K562 (cell line): ENCODE measurements around the gene SOCS2. TPM values are rescaled to one million over a fixed set of nuclear protein-coding genes. Genes with fewer than 3 reads are reported as not detected.

ENCODE experiments used
- ATF3 ChIP-seq, 2 experiments: fragments of 450-650 bp in 1 of 2; sonication (generic) in 1 of 2; formaldehyde crosslinking in 1 of 2; IDR thresholded peaks in 1 of 2; conservative IDR thresholded peaks in 1 of 2; 2 replicates each; pipeline versions ENCODE4 v1.6.1 to v1.8.1; 2016 to 2023; ENCODE audit warnings: mild to moderate bottlenecking in 2 of 2, moderate library complexity in 2 of 2, inconsistent platforms in 1 of 2, missing genetic modification reagents in 1 of 2
- CBFB ChIP-seq: sonication (generic); formaldehyde crosslinking; IDR thresholded peaks from 2 replicates; pipeline ENCODE4 v1.4.0; 2020; ENCODE audit warnings: mild to moderate bottlenecking, missing genetic modification reagents
- KLF10 ChIP-seq: fragments of 250-450 bp; sonication (Bioruptor Pico); IDR thresholded peaks from 2 replicates; pipeline ENCODE4 v1.6.1; 2021; ENCODE audit warnings: matching md5 sums
- MGA ChIP-seq: fragments of 450-650 bp; IDR thresholded peaks from 2 replicates; pipeline ENCODE4 v1.6.1; 2016; ENCODE audit warnings: mild to moderate bottlenecking, moderate library complexity
- RREB1 ChIP-seq: fragments of 250-450 bp; sonication (Bioruptor Pico); IDR thresholded peaks from 2 replicates; pipeline ENCODE4 v1.4.0; 2020
- SIN3A ChIP-seq, 2 experiments: fragments of 150-350 bp in 1 of 2; IDR thresholded peaks; 2 replicates each; pipeline ENCODE4 v1.6.1; 2011 to 2016; ENCODE audit warnings: borderline replicate concordance in 2 of 2, low read depth in 2 of 2, low read length in 2 of 2, mild to moderate bottlenecking in 2 of 2, moderate library complexity in 2 of 2; ENCODE audit not compliant: control insufficient read depth in 1 of 2
- ZNF347 ChIP-seq: fragments of 450-650 bp; formaldehyde crosslinking; IDR thresholded peaks from 2 replicates; pipeline ENCODE4 v1.4.0; 2020; ENCODE audit warnings: low read depth, mild to moderate bottlenecking, moderate library complexity
- ZNF717 ChIP-seq: fragments of 250-450 bp; sonication (Bioruptor Pico); IDR thresholded peaks from 2 replicates; pipeline ENCODE4 v1.5.0; 2021
- ZNF76 ChIP-seq: fragments of 250-450 bp; sonication (Bioruptor Pico); IDR thresholded peaks from 2 replicates; pipeline ENCODE4 v1.4.0; 2020; ENCODE audit warnings: mild to moderate bottlenecking, moderate library complexity, borderline replicate concordance
- polyA plus RNA-seq, 8 experiments: library from polyadenylated mRNA; depleted of rRNA in 4 of 8; stranded (reverse) in 5 of 8; unstranded in 3 of 8; fragments of >200 nt; fragmentation: Nextera tagmentation in 2 of 8; fragmentation: Illumina TruSeq in 1 of 8; extraction: Ambion mirVana in 2 of 8; extraction: Trizol in 1 of 8; gene quantifications; 2 replicates each; pipeline versions ENCODE4 v1.2.1 to v1.2.3, GENCODE V29; 2011 to 2014; ENCODE audit warnings: inconsistent platforms in 1 of 8, missing spikeins in 1 of 8
- total RNA-seq, 7 experiments: library from RNA; depleted of rRNA in 6 of 7; stranded (reverse); fragments of >200 nt in 6 of 7; fragmentation: Illumina TruSeq in 2 of 7; extraction: Trizol in 2 of 7; gene quantifications; 2 replicates each; pipeline versions ENCODE4 v1.2.1 to v1.2.3, GENCODE V29; 2011 to 2021; ENCODE audit warnings: low replicate concordance in 1 of 7

The SOCS2 gene
- total and polyA plus RNA-seq, 9 of the 15 experiments (the other 6 are each of a cell fraction or from before 2014, with no cell fraction given): 37.0 to 162 (median 98.7) TPM

GRCh38 chr12:93595351-93595750, 22.9 kb downstream of the SOCS2 start (continued):
- TF ChIP-seq MGA (no peak), ZNF717 (CRISPR knock-in tag) (no peak), CBFB (CRISPR knock-in tag) (no peak), ZNF347 (CRISPR knock-in tag) (no peak), SIN3A (IDR thresholded peaks at IDR 0.05; ENCODE audit: borderline replicate concordance in 2 of 2, control insufficient read depth in 1 of 2, low read depth in 2 of 2, low read length in 2 of 2) (no peak), ATF3 (IDR thresholded peaks at IDR 0.05) (no peak), ATF3 (CRISPR knock-in tag; conservative IDR thresholded peaks at IDR 0.05) (no peak), KLF10 (CRISPR knock-in tag) (no peak), ZNF76 (CRISPR knock-in tag) (no peak), RREB1 (CRISPR knock-in tag) (no peak)
